ENCODE results near the gene GRIK1.

DNA sequence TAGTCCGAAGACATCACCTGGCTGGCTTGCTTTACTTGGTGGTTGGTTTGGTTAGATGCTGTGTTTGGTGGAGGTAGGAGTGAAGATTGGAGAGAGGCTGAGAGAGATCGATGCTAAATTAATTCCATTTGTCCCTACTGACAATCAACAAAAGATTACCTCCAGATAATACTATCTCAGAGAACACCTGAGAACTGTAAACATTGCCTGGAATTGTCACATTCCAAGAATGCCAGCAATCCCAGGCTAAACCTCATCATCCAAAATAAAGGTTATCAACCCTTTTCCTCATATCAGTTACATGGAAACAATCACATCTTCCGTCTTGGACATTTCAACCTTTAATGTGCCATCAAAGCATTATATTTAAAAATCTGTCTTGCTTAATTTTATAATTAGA lies 141.0 kb downstream of the GRIK1 start:
- TF ChIP-seq, protein P1, sequence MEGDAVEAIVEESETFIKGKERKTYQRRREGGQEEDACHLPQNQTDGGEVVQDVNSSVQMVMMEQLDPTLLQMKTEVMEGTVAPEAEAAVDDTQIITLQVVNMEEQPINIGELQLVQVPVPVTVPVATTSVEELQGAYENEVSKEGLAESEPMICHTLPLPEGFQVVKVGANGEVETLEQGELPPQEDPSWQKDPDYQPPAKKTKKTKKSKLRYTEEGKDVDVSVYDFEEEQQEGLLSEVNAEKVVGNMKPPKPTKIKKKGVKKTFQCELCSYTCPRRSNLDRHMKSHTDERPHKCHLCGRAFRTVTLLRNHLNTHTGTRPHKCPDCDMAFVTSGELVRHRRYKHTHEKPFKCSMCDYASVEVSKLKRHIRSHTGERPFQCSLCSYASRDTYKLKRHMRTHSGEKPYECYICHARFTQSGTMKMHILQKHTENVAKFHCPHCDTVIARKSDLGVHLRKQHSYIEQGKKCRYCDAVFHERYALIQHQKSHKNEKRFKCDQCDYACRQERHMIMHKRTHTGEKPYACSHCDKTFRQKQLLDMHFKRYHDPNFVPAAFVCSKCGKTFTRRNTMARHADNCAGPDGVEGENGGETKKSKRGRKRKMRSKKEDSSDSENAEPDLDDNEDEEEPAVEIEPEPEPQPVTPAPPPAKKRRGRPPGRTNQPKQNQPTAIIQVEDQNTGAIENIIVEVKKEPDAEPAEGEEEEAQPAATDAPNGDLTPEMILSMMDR (IDR thresholded peaks at IDR 0.05): no peak
- no peak for TF ChIP-seq EP300 (IDR thresholded peaks at IDR 0.05)
- TF ChIP-seq POLR2A (IDR thresholded peaks at IDR 0.05): no peak
- no peak for TF ChIP-seq POLR2AphosphoS5 (IDR thresholded peaks at IDR 0.05)

Data from suprapubic skin (tissue), 4 donors.